D341Med (cell line): ENCODE measurements around the gene RBM6.
"Not testable (repeated sequence)": the region's sequence is repeated elsewhere in the genome, so short reads cannot be mapped to it uniquely, and the experiment has no call there.

Source experiments
- DNase-seq: peaks from one replicate; pipeline ENCODE4 v3.0.0; 2012; ENCODE audit warnings: low spot score

RBM6 gene

DNA sequence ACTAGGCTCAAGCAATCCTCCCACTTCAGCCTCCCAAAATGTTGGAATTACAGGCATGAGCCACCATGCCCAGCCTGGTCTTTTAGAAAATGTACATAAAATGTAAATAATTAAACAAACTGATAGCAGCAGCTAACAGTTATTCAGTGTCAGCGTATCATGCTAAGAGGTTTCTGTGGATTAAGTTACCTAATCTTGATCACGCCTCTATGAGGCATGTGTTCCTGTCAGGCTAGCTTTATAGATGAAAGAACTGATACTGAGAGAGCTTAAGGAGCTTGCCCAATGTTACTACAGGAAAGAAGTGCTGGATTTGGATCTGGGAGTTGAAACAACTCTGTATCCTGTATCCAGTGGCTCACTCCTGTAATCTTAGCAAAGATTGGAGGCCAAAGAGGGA lies 25.0 kb upstream of the RBM6 start:
- DNase-seq: no peak

DNA sequence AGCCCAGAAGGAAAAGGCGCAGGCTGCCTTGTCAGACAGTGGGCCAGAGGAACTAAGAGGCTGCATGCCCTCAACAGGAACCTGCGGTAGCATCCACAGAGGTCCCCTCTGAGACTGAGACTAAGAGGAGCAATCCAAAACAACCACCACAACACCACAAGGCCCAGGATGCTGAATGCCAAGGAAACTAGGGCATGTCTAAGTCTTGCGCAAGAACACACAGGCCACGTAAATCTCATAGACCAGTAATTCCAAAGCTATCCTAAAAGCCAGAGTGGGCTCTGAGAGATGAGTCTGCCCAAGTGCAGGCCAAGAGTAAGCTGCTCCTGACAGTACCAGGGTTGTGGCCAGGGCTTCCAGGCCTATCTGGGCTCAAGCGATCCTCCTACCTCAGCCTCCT lies 23.3 kb upstream of the RBM6 start:
- DNase-seq: no peak

- not testable (repeated sequence) for DNase-seq
These were observed 22.0 kb upstream of the RBM6 start for GRCh38 chr3:49917806-49918590.

- DNase-seq: no peak
These were observed 15.3 kb upstream of the RBM6 start for GRCh38 chr3:49924683-49925082.

GRCh38 chr3:49925485-49925884 lies 14.5 kb upstream of the RBM6 start:
- DNase-seq: no peak

DNA sequence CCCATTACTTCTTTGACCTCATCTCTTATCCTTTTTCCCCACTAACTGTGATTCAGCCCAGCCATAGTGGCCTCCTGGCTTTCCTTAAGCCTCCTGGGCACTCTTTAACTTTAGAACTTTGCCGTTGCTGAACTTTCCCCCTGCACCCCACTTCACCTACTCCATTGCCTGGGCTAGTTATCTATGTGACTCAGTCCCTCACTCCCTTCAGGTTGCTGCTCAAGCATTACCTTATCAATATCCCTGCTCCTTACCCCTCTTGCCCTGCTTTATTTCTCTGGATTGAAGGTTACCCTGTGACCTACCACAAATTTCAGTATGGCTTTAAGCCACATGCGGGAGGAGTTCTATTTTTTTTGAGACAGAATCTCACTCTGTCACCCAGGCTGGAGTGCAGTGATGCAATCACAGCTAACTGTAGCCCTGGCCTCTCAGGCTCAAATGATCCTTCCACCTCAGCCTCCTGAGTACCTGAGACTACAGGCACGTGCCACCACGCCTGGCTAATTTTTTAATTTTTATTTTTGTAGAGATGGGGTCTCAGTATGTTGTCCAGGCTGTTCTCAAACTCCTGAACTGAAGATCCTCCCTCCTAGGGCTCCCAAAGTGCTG lies 13.7 kb upstream of the RBM6 start:
- no peak for DNase-seq

- no peak for DNase-seq
These were observed 12.2 kb upstream of the RBM6 start for GRCh38 chr3:49927798-49928197.

GRCh38 chr3:49928481-49929017 lies 11.4 kb upstream of the RBM6 start:
- no peak for DNase-seq

- peak; percentile 95 for DNase-seq
These were observed 10.4 kb upstream of the RBM6 start, which contains the start of gene MON1A for GRCh38 chr3:49929291-49930167. TSS of gene MON1A (minus strand) at chr3:49929811. CDS start at chr3:49913346, 16,465 bp downstream.

GRCh38 chr3:49930168-49930690 lies 9.7 kb upstream of the RBM6 start:
- no peak for DNase-seq

GRCh38 chr3:49930922-49931321 lies 9.0 kb upstream of the RBM6 start:
- no peak for DNase-seq

- DNase-seq: not testable (repeated sequence)
These were observed 7.7 kb upstream of the RBM6 start for GRCh38 chr3:49932281-49932680.

DNA sequence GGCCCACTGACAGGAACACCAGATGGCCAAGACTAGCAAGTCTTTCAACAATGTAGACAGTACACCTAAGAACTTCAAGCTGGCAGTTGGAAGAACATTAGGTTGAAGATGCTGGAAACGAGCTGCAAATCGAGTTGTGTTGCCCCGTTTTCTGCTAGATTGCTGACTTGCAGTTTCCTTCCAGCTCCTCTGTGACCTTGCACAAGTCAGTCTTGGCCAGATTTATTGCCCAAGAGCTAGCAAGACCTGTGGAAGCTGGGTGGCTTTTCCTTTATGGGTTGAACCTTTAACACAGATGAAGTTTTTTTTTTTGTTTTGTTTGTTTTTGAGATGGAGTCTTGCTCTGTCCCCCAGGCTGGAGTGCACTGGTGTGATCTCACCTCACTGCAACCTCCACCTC lies 2.9 kb upstream of the RBM6 start:
- DNase-seq: no peak

DNA sequence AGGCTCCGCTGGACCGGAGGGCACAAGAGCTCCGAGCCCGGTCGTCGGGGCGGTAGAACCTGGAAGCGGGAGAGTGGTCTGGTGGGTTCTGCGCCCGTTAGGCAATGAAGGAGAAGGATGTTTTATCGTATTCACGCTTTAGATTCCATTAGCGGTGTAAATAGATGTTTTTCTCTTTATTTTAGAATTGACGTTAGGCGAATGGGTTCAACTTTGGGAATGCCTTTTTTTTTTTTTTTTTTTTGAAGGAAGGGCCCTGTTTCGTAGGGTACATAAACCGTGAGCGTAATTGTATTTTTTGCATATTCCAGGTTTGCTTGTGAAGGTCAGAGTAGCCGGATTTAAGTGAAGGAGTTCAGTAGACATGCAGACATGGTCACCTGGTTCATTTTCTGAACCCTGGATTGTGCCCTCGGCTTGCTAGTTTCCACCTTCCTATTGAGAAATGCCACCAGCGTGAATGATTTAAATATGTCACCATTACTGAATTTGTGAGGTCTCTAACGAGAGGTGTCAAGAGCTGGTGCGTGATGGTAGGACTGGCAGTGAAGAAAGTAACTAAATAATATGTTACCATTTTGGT lies 808 bp downstream of the RBM6 start:
- DNase-seq: no peak

DNA sequence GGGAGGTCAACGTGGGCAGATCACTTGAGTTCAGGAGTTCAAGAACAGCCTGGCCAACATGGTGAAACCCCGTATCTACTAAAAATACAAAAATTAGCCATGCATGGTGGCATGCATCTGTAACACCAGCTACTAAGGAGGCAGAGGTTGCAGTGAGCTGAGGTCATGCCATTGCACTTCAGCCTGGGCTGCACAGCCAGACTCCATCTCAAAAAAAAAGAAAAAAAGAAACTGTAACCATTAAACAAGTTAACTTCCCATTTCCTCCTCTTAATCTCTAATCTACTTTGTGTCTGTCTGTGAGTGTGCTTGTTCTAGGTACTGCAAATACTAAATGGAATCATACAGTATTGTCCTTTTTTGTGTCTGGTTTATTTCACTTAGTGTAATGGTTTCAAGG lies 2.7 kb downstream of the RBM6 start:
- no peak for DNase-seq

DNA sequence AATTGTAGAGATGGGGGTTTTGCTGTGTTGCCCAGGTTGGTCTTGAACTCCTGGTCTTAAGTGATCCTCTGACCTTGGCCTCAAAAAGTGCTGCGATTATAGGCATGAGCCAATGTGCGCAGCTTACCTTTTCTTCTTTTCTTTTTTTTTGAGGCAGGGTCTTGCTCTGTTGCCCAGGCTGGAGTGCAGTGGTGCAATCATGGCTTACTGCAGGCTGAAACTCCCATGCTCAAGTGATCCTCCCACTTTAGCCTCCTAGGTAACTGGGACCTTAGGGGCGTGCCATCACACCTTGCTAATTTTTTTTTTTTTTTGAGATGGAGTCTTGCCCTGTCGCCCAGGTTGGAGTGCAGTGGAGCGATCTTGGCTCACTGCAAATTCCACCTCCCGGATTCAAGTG lies 13.0 kb downstream of the RBM6 start:
- DNase-seq: no peak

DNA sequence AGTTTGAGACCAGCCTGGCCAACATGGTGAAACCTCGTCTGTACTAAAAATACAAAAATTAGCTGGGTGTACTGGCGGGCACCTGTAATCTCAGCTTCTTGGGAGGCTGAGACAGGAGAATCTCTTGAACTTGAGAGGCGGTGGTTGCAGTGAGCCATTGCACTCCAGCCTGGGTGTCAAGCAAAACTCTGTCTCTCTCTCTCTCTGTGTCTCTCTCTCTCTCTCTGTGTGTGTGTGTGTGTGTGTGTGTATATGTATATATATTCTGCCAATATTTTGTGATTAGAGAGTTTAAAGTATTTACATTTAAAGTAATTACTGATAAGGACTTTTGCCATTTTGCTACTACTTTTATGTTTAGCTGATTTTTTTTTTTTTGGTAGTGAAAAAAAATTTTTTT lies 15.7 kb downstream of the RBM6 start:
- DNase-seq: no peak

GRCh38 chr3:49966233-49966942 lies 26.4 kb downstream of the RBM6 start:
- DNase-seq: no peak

DNA sequence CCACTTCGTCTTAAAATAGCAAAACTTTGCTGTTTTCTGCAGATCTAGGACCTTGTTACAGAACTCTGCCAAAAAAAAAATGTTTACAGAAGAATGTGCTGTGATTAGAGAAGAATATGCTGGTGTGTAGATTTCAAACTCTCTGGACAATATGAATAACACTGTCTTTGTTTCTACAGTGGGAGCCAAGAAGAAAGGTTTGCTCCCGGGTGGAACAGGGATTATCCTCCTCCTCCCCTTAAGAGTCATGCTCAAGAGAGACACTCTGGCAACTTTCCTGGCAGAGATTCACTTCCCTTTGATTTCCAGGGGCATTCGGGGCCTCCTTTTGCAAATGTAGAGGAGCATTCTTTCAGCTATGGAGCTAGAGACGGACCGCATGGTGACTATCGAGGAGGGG lies 27.3 kb downstream of the RBM6 start:
- DNase-seq: no peak

- no peak for DNase-seq
These were observed 28.4 kb downstream of the RBM6 start for GRCh38 chr3:49968346-49968745.

- no peak for DNase-seq
These were observed 32.7 kb downstream of the RBM6 start for GRCh38 chr3:49972656-49973055.
